ENCODE data around the gene ABCF2. TPM values are rescaled to one million over a fixed set of nuclear protein-coding genes. Genes with fewer than 3 reads are reported as not detected.

Gene ABCF2
- total and polyA plus RNA-seq, 2 of the 13 experiments (the other 11 are each of a cell fraction or from before 2014, with no cell fraction given), result 16.3 to 42.5 TPM

GRCh38 chr7:151207804-151208203 is 19.2 kb downstream of the ABCF2 start:
- Histone ChIP-seq H3K4me1 (ENCODE audit: insufficient read depth, low read length) (no peaks in the 10 kb centered on the region), H2AFZ (ENCODE audit: low read length) (no peak overlapping the region), H4K20me1 (ENCODE audit: insufficient read depth, low read length) (0 out of 2 replicates have a peak, but pooled peaks cover 3% of the 10 kb centered on the region), H3K79me2 (ENCODE audit: insufficient read depth, low read length) (no peaks in the 10 kb centered on the region), H3K36me3 (replicated peaks in 1 of 2; ENCODE audit: control insufficient read depth in 1 of 2, insufficient read depth in 2 of 2, low read length in 2 of 2) (0 out of 5 replicates have a peak, but pooled peaks cover 0 to under 1% of the 10 kb centered on the region in 2 experiments), H3K27me3 (ENCODE audit: control insufficient read depth in 1 of 2, insufficient read depth in 2 of 2, low read length in 2 of 2) (peaks cover 4 to 54% of the 10 kb centered on the region in 2 experiments; a peak in 4 of 5 replicates), H3K4me3 (replicated peaks in 1 of 3; ENCODE audit: insufficient read depth in 1 of 3, low read depth in 2 of 3, low read length in 3 of 3) (no peak overlapping the region), H3K27ac (ENCODE audit: extremely low read length, insufficient read depth, low read length) (no peak overlapping the region), H3K9me3 (ENCODE audit: low read length) (no peaks in the 10 kb centered on the region), H3K9ac (ENCODE audit: insufficient read depth, low read depth, low read length) (no peak overlapping the region), H3K4me2 (ENCODE audit: low read depth, low read length) (no peak overlapping the region)
- DNase-seq (ENCODE audit: low spot score) (no peak), FAIRE-seq (no peak), ATAC-seq (no peak)
- ChIA-PET POLR2A (no interaction called here), CTCF (ENCODE audit: low intra/inter-chr PET ratio, low total read pairs) (no interaction called here)
- TF ChIP-seq ETV6 (CRISPR knock-in tag; conservative IDR thresholded peaks at IDR 0.05) (no peak), NCOR1 (IDR thresholded peaks at IDR 0.05; ENCODE audit: borderline replicate concordance, low read length) (no peak), RARA (CRISPR knock-in tag; IDR thresholded peaks at IDR 0.05) (no peak), GZF1 (CRISPR knock-in tag; IDR thresholded peaks at IDR 0.05) (no peak), ZHX2 (IDR thresholded peaks at IDR 0.05; ENCODE audit: low read depth) (no peak), ZHX2 (CRISPR knock-in tag; IDR thresholded peaks at IDR 0.05; ENCODE audit: borderline replicate concordance) (no peak), KAT2B (IDR thresholded peaks at IDR 0.05; ENCODE audit: borderline replicate concordance, low read depth, low read length) (no peak), MXD1 (CRISPR knock-in tag; IDR thresholded peaks at IDR 0.05) (no peak), ZNF138 (CRISPR knock-in tag; IDR thresholded peaks at IDR 0.05; ENCODE audit: low read depth) (no peak), FOXP1 (IDR thresholded peaks at IDR 0.05) (no peak), FOXP1 (CRISPR knock-in tag; IDR thresholded peaks at IDR 0.05) (no peak), HNF1A (IDR thresholded peaks at IDR 0.05; ENCODE audit: low read depth) (no peak), HNF1A (CRISPR knock-in tag; IDR thresholded peaks at IDR 0.05; ENCODE audit: borderline replicate concordance) (no peak), ZNF160 (CRISPR knock-in tag; IDR thresholded peaks at IDR 0.05) (no peak), HOMEZ (CRISPR knock-in tag; IDR thresholded peaks at IDR 0.05; ENCODE audit: low read depth) (no peak)
- intact Hi-C loops (cut with micrococcal nuclease; ENCODE audit: unreplicated experiment), result no loop called here
- BruUV-seq (replicated peaks), result no TSS peak
- in situ Hi-C loops (cut with HindIII; ENCODE audit: extremely low pct_ligation_motif_present, low pct_unique_long_range_greater_than_20kb), result no loop called here
- WGBS (ENCODE audit: low lambda C conversion rate), result no CpG with 5 or more reads among the region's 12 CpGs
